WTC11 (cell line): ENCODE measurements around the gene GAS1. TPM values are rescaled to one million over a fixed set of nuclear protein-coding genes. Genes with fewer than 3 reads are reported as not detected.

Experiments used
- ATAC-seq: fragments of 200-7000 bp; cut with Tn5 transposase; 2 replicates; pipeline ENCODE4 v1.10.0; 2021; ENCODE audit warnings: mild to moderate bottlenecking, moderate library complexity
- CTCF ChIA-PET: fragments of 300-600 bp; sonication (Branson Sonifier 250); formaldehyde crosslinking; loops from one replicate; lab custom pipeline; 2021; ENCODE audit warnings: antibody characterized with exemption; lab: Charles Lee
- POLR2A ChIA-PET: fragments of 350-600 bp; sonication (Branson Sonifier 250); formaldehyde crosslinking; loops from one replicate; lab custom pipeline; 2021; ENCODE audit warnings: antibody characterized with exemption; lab: Charles Lee
- DNase-seq: peaks from one replicate; pipeline ENCODE4 v3.0.0; 2021; ENCODE audit warnings: low spot score
- H3K27ac Mint-ChIP-seq: 2 replicates; pipeline ENCODE4 v1.8.0; 2021; ENCODE audit warnings: mixed read lengths
- H3K27me3 Mint-ChIP-seq: 2 replicates; pipeline ENCODE4 v1.8.0; 2021; ENCODE audit warnings: low read depth, mild to moderate bottlenecking, moderate library complexity, mixed read lengths
- H3K36me3 Mint-ChIP-seq: 2 replicates; pipeline ENCODE4 v1.8.0; 2021; ENCODE audit warnings: mixed read lengths
- H3K4me1 Mint-ChIP-seq: 2 replicates; pipeline ENCODE4 v1.8.0; 2022; ENCODE audit warnings: mixed read lengths
- H3K4me3 Mint-ChIP-seq: 2 replicates; pipeline ENCODE4 v1.8.0; 2021; ENCODE audit warnings: mild to moderate bottlenecking, moderate library complexity, mixed read lengths
- H3K9me3 Mint-ChIP-seq: 2 replicates; pipeline ENCODE4 v1.8.0; 2021; ENCODE audit warnings: mixed read lengths
- CBFB ChIP-seq: sonication (generic); formaldehyde crosslinking; IDR thresholded peaks from 2 replicates; pipeline ENCODE4 v1.8.1; 2022; ENCODE audit warnings: mild to moderate bottlenecking, low read depth, missing genetic modification reagents
- ELF4 ChIP-seq: sonication (generic); formaldehyde crosslinking; IDR thresholded peaks from 2 replicates; pipeline ENCODE4 v1.8.1; 2022; ENCODE audit warnings: low read depth, mild to moderate bottlenecking, moderate library complexity, missing genetic modification reagents
- GABPB1 ChIP-seq: sonication (generic); formaldehyde crosslinking; IDR thresholded peaks from 2 replicates; pipeline ENCODE4 v1.8.1; 2023; ENCODE audit warnings: mild to moderate bottlenecking, missing genetic modification reagents
- GTF2I ChIP-seq: fragments of 250-450 bp; sonication (Bioruptor Pico); conservative IDR thresholded peaks from 2 replicates; pipeline ENCODE4 v1.4.0; 2021; ENCODE audit warnings: mild to moderate bottlenecking
- IRF2 ChIP-seq: sonication (generic); formaldehyde crosslinking; IDR thresholded peaks from 2 replicates; pipeline ENCODE4 v1.8.0; 2022; ENCODE audit warnings: low read depth, missing genetic modification reagents, borderline replicate concordance
- NR3C1 ChIP-seq: sonication (generic); formaldehyde crosslinking; conservative IDR thresholded peaks from 2 replicates; pipeline ENCODE4 v1.8.1; 2023; ENCODE audit warnings: low read depth, mild to moderate bottlenecking, missing genetic modification reagents
- SMAD3 ChIP-seq: sonication (generic); formaldehyde crosslinking; IDR thresholded peaks from 2 replicates; pipeline ENCODE4 v1.8.0; 2022; ENCODE audit warnings: missing genetic modification reagents, mild to moderate bottlenecking, borderline replicate concordance
- TCF7 ChIP-seq: sonication (generic); formaldehyde crosslinking; IDR thresholded peaks from 2 replicates; pipeline ENCODE4 v1.8.0; 2022; ENCODE audit warnings: mild to moderate bottlenecking, low read depth, missing genetic modification reagents, moderate library complexity
- ZNF232 ChIP-seq: sonication (generic); formaldehyde crosslinking; IDR thresholded peaks from 2 replicates; pipeline ENCODE4 v1.8.0; 2022; ENCODE audit warnings: mild to moderate bottlenecking, missing genetic modification reagents
- total RNA-seq: library from RNA; stranded (reverse); gene quantifications from 3 replicates; pipeline ENCODE4 v1.2.3, GENCODE V29; 2021
- TF ChIP-seq, protein P1 (sequence below): sonication (generic); formaldehyde crosslinking; IDR thresholded peaks from 2 replicates; pipeline ENCODE4 v1.8.0; 2022; ENCODE audit warnings: mild to moderate bottlenecking, missing genetic modification reagents
- TF ChIP-seq, protein P2 (sequence below): sonication (generic); formaldehyde crosslinking; IDR thresholded peaks from 2 replicates; pipeline ENCODE4 v1.8.1; 2022; ENCODE audit warnings: mild to moderate bottlenecking, missing genetic modification reagents, moderate library complexity, borderline replicate concordance
- TF ChIP-seq, protein P3 (sequence below): sonication (generic); formaldehyde crosslinking; IDR thresholded peaks from 2 replicates; pipeline ENCODE4 v1.8.1; 2023; ENCODE audit warnings: mild to moderate bottlenecking, missing genetic modification reagents, borderline replicate concordance
- TF ChIP-seq, protein P4 (sequence below): fragments of 250-450 bp; sonication (Bioruptor Pico); IDR thresholded peaks from 2 replicates; pipeline ENCODE4 v1.9.0; 2021; ENCODE audit warnings: moderate library complexity, mild to moderate bottlenecking, inconsistent platforms, borderline replicate concordance
- TF ChIP-seq, protein P5 (sequence below): sonication (generic); formaldehyde crosslinking; IDR thresholded peaks from 2 replicates; pipeline ENCODE4 v1.8.1; 2023; ENCODE audit warnings: mild to moderate bottlenecking, missing genetic modification reagents
- TF ChIP-seq, protein P6 (sequence below): sonication (generic); formaldehyde crosslinking; IDR thresholded peaks from 2 replicates; pipeline ENCODE4 v1.8.0; 2023; ENCODE audit warnings: missing genetic modification reagents, mild to moderate bottlenecking, borderline replicate concordance
- TF ChIP-seq, protein P7 (sequence below): sonication (generic); formaldehyde crosslinking; IDR thresholded peaks from 2 replicates; pipeline ENCODE4 v1.8.1; 2023; ENCODE audit warnings: mild to moderate bottlenecking, missing genetic modification reagents, moderate library complexity

The GAS1 gene
- total RNA-seq, 1 experiment from 2014 or later: 5.0 TPM

DNA sequence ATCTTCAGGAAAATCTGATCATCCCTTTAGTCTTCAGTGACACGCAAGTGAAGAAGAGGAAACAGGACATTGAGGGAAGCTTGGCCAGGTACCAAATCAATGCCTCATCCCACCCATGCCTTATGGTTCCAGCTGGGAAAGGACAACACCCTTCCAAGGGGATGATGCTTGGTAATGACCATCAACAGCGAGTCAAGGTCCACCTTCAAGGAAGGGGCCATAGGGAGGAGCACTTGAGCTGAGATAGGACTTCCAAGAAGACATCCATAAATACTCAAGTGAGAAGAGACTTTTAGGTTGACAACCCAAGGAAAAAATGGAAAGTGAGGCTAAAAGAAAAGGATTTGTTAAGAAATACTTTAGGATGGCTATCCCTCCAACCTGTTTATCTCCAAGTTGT is 27.1 kb upstream of the GAS1 start (continued):
- TF ChIP-seq, protein P1, sequence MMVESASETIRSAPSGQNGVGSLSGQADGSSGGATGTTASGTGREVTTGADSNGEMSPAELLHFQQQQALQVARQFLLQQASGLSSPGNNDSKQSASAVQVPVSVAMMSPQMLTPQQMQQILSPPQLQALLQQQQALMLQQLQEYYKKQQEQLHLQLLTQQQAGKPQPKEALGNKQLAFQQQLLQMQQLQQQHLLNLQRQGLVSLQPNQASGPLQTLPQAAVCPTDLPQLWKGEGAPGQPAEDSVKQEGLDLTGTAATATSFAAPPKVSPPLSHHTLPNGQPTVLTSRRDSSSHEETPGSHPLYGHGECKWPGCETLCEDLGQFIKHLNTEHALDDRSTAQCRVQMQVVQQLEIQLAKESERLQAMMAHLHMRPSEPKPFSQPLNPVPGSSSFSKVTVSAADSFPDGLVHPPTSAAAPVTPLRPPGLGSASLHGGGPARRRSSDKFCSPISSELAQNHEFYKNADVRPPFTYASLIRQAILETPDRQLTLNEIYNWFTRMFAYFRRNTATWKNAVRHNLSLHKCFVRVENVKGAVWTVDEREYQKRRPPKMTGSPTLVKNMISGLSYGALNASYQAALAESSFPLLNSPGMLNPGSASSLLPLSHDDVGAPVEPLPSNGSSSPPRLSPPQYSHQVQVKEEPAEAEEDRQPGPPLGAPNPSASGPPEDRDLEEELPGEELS (CRISPR knock-in tag): no peak
- TF ChIP-seq, protein P2, sequence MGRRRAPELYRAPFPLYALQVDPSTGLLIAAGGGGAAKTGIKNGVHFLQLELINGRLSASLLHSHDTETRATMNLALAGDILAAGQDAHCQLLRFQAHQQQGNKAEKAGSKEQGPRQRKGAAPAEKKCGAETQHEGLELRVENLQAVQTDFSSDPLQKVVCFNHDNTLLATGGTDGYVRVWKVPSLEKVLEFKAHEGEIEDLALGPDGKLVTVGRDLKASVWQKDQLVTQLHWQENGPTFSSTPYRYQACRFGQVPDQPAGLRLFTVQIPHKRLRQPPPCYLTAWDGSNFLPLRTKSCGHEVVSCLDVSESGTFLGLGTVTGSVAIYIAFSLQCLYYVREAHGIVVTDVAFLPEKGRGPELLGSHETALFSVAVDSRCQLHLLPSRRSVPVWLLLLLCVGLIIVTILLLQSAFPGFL: no peak

DNA sequence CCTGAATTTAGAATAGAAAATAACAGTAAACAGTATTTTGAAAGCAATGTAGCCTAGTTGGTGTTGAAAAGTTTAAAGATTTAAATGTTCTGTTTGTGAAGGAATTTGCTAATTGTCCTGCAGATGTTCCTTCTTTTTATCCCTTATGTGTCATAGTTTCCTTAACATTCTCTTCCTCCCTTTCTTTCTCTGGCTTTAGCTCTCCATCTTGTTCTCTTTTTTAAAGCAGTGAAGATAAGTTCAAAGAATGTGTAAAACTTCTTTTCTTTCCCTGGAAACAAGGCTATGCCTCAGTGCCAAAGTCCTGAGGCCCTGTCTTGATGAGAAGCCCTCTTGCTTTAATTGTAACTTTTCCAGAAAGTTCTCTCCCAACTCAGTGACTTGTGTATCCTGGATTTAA is 24.4 kb upstream of the GAS1 start:
- Mint-ChIP-seq H3K4me3 (no peak overlapping the region), H3K4me1 (peaks cover 9% of the 10 kb centered on the region), H3K9me3 (no peaks in the 10 kb centered on the region), H3K36me3 (no peaks in the 10 kb centered on the region), H3K27ac (no peak overlapping the region), H3K27me3 (no peaks in the 10 kb centered on the region; the same call in 1 of the 2 replicates)
- TF ChIP-seq GABPB1 (CRISPR knock-in tag) (no peak), NR3C1 (CRISPR knock-in tag) (no peak), IRF2 (CRISPR knock-in tag) (no peak), CBFB (no peak), ZNF232 (CRISPR knock-in tag) (no peak), TCF7 (CRISPR knock-in tag) (no peak)
- TF ChIP-seq, protein P3, sequence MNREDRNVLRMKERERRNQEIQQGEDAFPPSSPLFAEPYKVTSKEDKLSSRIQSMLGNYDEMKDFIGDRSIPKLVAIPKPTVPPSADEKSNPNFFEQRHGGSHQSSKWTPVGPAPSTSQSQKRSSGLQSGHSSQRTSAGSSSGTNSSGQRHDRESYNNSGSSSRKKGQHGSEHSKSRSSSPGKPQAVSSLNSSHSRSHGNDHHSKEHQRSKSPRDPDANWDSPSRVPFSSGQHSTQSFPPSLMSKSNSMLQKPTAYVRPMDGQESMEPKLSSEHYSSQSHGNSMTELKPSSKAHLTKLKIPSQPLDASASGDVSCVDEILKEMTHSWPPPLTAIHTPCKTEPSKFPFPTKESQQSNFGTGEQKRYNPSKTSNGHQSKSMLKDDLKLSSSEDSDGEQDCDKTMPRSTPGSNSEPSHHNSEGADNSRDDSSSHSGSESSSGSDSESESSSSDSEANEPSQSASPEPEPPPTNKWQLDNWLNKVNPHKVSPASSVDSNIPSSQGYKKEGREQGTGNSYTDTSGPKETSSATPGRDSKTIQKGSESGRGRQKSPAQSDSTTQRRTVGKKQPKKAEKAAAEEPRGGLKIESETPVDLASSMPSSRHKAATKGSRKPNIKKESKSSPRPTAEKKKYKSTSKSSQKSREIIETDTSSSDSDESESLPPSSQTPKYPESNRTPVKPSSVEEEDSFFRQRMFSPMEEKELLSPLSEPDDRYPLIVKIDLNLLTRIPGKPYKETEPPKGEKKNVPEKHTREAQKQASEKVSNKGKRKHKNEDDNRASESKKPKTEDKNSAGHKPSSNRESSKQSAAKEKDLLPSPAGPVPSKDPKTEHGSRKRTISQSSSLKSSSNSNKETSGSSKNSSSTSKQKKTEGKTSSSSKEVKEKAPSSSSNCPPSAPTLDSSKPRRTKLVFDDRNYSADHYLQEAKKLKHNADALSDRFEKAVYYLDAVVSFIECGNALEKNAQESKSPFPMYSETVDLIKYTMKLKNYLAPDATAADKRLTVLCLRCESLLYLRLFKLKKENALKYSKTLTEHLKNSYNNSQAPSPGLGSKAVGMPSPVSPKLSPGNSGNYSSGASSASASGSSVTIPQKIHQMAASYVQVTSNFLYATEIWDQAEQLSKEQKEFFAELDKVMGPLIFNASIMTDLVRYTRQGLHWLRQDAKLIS (CRISPR knock-in tag): no peak
- TF ChIP-seq, protein P4, sequence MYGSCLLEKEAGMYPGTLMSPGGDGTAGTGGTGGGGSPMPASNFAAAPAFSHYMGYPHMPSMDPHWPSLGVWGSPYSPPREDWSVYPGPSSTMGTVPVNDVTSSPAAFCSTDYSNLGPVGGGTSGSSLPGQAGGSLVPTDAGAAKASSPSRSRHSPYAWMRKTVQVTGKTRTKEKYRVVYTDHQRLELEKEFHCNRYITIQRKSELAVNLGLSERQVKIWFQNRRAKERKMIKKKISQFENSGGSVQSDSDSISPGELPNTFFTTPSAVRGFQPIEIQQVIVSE (CRISPR knock-in tag): no peak
- TF ChIP-seq, protein P5, sequence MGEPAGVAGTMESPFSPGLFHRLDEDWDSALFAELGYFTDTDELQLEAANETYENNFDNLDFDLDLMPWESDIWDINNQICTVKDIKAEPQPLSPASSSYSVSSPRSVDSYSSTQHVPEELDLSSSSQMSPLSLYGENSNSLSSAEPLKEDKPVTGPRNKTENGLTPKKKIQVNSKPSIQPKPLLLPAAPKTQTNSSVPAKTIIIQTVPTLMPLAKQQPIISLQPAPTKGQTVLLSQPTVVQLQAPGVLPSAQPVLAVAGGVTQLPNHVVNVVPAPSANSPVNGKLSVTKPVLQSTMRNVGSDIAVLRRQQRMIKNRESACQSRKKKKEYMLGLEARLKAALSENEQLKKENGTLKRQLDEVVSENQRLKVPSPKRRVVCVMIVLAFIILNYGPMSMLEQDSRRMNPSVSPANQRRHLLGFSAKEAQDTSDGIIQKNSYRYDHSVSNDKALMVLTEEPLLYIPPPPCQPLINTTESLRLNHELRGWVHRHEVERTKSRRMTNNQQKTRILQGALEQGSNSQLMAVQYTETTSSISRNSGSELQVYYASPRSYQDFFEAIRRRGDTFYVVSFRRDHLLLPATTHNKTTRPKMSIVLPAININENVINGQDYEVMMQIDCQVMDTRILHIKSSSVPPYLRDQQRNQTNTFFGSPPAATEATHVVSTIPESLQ (CRISPR knock-in tag): no peak
- ATAC-seq (no peak), DNase-seq (no peak)
- ChIA-PET CTCF (interaction anchor here (3.7 kb wide), 1 partner anchor 23 kb away, joined by 14 read pairs; no protein-coding TSS in a partner anchor), POLR2A (no interaction called here)

DNA sequence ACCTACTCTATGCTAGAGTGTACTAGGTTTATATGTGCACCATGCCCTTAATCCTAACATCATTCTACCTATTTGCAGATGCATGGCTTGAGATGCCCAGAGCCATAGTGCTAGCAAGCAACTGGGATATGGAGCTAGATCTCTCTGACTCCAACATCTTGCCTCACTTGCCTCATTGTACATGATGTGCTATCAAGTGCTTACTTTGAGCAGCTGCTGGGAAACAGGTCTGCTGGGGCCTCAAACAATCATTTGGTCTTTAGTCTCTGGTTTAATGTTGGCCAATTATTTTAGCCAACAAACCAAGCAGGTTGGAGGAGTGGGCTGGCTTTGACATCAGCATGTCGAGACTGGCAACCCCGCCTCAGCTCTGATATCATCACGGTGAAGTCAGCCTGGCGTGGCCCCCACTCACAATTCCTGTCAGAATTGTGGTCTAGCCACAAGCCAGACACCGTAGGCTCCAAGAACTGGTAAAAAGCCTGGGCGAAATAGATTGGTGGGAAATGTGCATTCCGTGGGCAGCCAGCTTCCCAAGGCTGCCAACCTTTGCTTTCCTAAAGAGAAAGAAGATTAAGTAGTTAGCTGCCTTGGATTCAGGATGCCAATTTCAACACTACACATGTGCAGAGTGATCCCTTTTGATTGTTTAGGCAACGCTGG is 21.1 kb upstream of the GAS1 start:
- no peak for TF ChIP-seq ELF4
- no peak for TF ChIP-seq SMAD3
- no peak for TF ChIP-seq GTF2I (CRISPR knock-in tag)
- TF ChIP-seq NR3C1 (CRISPR knock-in tag): no peak
- TF ChIP-seq, protein P6, sequence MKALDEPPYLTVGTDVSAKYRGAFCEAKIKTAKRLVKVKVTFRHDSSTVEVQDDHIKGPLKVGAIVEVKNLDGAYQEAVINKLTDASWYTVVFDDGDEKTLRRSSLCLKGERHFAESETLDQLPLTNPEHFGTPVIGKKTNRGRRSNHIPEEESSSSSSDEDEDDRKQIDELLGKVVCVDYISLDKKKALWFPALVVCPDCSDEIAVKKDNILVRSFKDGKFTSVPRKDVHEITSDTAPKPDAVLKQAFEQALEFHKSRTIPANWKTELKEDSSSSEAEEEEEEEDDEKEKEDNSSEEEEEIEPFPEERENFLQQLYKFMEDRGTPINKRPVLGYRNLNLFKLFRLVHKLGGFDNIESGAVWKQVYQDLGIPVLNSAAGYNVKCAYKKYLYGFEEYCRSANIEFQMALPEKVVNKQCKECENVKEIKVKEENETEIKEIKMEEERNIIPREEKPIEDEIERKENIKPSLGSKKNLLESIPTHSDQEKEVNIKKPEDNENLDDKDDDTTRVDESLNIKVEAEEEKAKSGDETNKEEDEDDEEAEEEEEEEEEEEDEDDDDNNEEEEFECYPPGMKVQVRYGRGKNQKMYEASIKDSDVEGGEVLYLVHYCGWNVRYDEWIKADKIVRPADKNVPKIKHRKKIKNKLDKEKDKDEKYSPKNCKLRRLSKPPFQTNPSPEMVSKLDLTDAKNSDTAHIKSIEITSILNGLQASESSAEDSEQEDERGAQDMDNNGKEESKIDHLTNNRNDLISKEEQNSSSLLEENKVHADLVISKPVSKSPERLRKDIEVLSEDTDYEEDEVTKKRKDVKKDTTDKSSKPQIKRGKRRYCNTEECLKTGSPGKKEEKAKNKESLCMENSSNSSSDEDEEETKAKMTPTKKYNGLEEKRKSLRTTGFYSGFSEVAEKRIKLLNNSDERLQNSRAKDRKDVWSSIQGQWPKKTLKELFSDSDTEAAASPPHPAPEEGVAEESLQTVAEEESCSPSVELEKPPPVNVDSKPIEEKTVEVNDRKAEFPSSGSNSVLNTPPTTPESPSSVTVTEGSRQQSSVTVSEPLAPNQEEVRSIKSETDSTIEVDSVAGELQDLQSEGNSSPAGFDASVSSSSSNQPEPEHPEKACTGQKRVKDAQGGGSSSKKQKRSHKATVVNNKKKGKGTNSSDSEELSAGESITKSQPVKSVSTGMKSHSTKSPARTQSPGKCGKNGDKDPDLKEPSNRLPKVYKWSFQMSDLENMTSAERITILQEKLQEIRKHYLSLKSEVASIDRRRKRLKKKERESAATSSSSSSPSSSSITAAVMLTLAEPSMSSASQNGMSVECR (CRISPR knock-in tag): no peak
- TF ChIP-seq, protein P7, sequence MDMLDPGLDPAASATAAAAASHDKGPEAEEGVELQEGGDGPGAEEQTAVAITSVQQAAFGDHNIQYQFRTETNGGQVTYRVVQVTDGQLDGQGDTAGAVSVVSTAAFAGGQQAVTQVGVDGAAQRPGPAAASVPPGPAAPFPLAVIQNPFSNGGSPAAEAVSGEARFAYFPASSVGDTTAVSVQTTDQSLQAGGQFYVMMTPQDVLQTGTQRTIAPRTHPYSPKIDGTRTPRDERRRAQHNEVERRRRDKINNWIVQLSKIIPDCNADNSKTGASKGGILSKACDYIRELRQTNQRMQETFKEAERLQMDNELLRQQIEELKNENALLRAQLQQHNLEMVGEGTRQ (CRISPR knock-in tag): no peak
- H3K27ac Mint-ChIP-seq: no peak overlapping the region
- no peaks in the 10 kb centered on the region; the same call in 1 of the 2 replicates for H3K27me3 Mint-ChIP-seq
- DNase-seq: no peak
- ATAC-seq: no peak
- H3K4me1 Mint-ChIP-seq: peaks cover 9% of the 10 kb centered on the region
- no peak overlapping the region for H3K4me3 Mint-ChIP-seq
- ChIA-PET POLR2A (no interaction called here), CTCF (interaction anchor here (1.1 to 3.7 kb wide), 2 partner anchors 20 to 22 kb away, joined by 3 to 14 read pairs; no protein-coding TSS in a partner anchor)
- H3K9me3 Mint-ChIP-seq: no peaks in the 10 kb centered on the region
- H3K36me3 Mint-ChIP-seq: no peaks in the 10 kb centered on the region
